NCI-H460 (cell line): ENCODE data around the gene EFCAB11. TPM values are rescaled to one million over a fixed set of nuclear protein-coding genes. Genes with fewer than 3 reads are reported as not detected.

Source experiments
- DNase-seq: peaks from one replicate; pipeline ENCODE4 v3.0.0-alpha.2; 2016; ENCODE audit warnings: low read depth; ENCODE audit errors: extremely low read depth
- total RNA-seq: library from RNA; depleted of rRNA; stranded (reverse); fragments of >200 nt; shearing (Covaris generic); gene quantifications from 2 replicates; pipeline ENCODE4 v1.2.3, GENCODE V29; 2014

EFCAB11 gene
- total RNA-seq, 1 experiment from 2014 or later = 18.1 TPM

GRCh38 chr14:89828471-89829165, 125.9 kb downstream of the EFCAB11 start:
- no peak for DNase-seq

DNA sequence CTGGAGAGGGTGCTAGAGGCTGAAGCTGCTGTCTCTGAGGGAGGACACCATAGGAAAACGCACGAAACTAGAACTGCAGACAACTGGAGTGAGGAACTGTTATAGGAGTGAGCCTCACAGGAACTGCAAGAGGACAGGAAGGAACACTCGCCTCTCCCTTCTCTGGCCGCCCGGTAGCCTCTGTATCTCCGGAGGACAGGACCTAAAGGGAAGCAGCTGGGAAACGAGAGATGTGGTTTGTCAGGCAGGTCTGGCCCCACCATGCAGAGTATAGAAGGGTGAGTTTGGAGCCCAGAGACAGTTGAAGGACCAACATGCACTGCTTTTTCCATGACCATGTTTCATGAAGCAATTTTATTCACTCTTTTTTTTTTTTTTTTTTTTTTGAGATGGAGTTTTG, 127.3 kb downstream of the EFCAB11 start:
- no peak for DNase-seq

GRCh38 chr14:89826596-89826995, 127.9 kb downstream of the EFCAB11 start:
- no peak for DNase-seq

DNA sequence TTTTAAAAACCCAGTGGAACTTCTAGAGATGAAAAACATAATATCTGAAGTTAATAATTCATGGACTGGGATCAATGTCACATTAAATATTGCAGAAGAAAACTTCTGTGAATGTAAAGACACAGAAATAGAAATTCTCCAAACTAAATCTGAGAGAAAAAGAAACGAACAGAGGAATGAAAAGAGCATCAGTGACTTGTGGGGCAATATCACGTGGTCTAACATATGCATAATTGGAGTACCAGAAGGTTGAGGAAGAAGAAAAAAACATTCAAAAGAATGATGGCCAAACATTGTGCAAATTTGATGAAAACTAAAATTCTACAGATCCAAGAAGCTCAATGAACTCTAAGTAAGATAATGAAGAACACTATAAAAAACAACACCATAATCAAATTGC, 130.8 kb downstream of the EFCAB11 start:
- DNase-seq = no peak

DNA sequence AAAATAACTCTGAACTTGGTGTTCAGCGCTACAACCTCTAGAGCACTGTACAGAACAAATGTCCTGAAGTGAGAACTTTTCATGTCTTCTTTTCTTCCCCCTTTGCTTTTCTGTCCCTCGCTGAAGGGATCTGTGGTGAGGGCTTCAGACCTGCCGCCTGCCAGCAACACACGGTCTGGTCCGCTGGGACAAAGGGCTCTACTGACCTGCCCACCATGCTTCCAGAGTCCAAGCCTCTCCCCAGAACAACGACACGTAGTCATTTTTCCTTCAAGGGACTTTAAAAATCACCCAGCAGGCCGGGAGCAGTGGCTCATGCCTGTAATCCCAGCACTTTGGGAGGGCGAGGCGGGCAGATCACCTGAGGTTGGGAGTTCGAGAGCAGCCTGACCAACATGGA, 140.4 kb downstream of the EFCAB11 start:
- no peak for DNase-seq

DNA sequence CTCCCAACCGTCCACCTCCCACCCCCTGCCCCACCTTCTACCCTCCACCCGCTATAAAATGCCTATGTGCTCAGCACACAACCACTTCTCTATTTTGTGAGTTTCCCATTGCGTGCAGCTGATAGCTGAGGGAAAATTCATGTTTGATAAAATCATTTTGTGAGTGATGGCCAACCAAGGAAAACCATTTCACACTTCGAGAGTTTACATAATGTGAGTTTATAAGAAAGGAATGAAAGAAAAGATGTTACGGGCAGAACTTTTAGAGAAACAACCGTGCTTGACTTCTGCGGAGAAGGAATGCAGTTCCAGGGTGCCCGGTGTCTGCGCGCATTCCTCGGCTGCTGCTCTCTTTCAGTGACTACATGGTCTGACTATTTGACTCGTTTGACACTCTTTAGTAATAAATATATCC, 140.9 kb downstream of the EFCAB11 start:
- no peak for DNase-seq

DNA sequence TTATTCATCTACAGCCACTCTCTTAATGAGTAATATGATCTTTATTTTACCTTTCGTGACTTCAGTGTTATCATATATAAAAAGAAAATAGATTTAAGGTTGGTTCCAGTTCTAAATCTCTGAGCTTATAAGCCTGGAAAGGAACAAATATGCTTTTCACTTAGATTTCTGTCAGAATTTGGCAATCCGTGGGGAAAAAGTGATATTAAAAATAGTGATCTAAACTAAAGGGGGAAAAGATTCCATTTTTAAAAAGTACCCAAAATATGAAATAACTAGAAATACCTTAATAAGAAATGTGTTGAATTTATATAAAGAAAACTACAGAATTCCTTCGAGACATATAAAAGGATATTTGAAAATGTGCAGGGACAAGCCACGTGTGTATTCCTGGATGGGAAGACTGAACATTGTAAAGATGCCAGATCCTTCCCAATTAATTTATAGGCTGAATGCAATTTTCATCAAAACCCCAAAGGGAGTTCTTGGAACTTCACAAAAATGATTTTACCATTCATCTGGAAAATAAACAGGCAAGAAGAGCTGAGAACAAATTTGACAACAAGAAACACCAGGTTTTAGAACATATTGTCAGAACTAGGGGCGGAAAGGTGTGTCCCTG, 142.5 kb downstream of the EFCAB11 start:
- DNase-seq = no peak

GRCh38 chr14:89810101-89810500, 144.4 kb downstream of the EFCAB11 start:
- no peak for DNase-seq

- DNase-seq = no peak
Measured at GRCh38 chr14:89807892-89808291, 146.6 kb downstream of the EFCAB11 start.

- no peak for DNase-seq
Measured at GRCh38 chr14:89807151-89807550, 147.4 kb downstream of the EFCAB11 start.

DNA sequence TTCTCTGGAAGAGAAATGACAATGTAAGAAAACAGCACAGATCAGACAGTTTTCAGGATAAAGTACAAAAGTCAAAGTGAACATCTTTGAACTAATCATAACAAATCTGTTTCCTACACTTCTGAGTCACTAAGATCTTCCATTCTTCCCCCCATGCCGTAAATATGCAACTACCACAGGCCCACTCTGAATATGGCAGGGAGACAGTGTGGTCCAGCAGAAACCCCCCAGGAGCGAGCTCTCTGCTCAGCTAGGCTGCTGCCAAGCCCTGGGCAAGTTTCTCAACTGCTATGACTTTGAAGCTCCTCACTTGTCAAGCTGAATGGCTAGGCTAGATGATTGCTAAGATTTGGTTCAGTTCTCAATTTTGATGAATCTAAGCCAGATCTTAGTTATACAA, 148.1 kb downstream of the EFCAB11 start:
- DNase-seq = no peak

DNA sequence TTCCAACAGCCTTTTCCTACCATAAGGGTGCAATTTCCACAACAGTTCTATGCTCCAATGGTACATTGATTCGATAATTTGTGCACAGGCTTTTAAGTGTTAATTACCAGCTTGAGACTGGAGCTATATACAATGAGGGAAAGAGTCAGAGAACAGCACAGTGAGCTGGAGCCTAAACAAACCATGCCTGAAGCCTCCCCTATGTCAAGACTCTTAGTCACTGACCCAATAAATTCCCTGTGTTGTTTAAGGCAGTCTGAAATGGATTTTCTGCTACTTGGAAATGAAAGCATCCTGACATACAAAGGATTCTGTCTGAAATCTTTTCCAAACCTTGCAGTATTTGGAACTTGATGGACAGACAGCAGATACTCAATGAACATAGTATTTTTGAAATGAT, 149.0 kb downstream of the EFCAB11 start:
- DNase-seq = no peak

DNA sequence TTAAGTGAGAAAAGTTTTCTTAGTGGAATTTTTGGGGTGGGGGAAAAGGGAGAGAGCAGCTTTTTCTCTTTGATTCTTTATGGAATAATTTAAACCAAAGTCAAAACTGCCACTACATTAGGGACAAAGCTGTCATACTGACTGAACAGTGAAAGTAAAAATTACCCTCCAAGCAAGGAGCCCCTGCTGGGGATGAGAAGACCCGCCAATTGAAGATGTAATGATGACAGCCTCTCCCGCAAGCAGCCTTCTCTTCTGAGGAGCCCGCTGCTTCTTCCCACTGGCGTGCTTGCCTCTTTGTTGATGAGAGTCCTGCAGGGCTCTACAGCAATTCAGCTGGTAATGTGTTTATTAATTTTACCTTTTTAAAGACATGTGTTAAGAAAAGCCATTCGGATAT, 151.0 kb downstream of the EFCAB11 start:
- DNase-seq = no peak

- DNase-seq = no peak
Measured at GRCh38 chr14:89801136-89801535, 153.4 kb downstream of the EFCAB11 start.

GRCh38 chr14:89798212-89798773, 156.2 kb downstream of the EFCAB11 start:
- DNase-seq = no peak

- DNase-seq = no peak
Measured at GRCh38 chr14:89797148-89797547, 157.4 kb downstream of the EFCAB11 start.

GRCh38 chr14:89794096-89794495, 160.4 kb downstream of the EFCAB11 start:
- DNase-seq = no peak

GRCh38 chr14:89793367-89793716, 161.2 kb downstream of the EFCAB11 start:
- no peak for DNase-seq

GRCh38 chr14:89792489-89793366, 161.8 kb downstream of the EFCAB11 start:
- DNase-seq = no peak

- DNase-seq = no peak
Measured at GRCh38 chr14:89787525-89787924, 167.0 kb downstream of the EFCAB11 start.

- no peak for DNase-seq
Measured at GRCh38 chr14:89781046-89781445, 173.5 kb downstream of the EFCAB11 start.
